DOHH2 (cell line): ENCODE data around the gene CMSS1.

Source experiments
- EZH2phosphoT487 ChIP-seq: fragments of 200-600 bp; sonication (generic); IDR thresholded peaks from 2 replicates; pipeline ENCODE4 v1.6.1; 2017; ENCODE audit warnings: borderline replicate concordance, mild to moderate bottlenecking, antibody characterized with exemption, low read length, moderate library complexity, mixed read lengths
- TF ChIP-seq, protein P1 (sequence below): fragments of 200-600 bp; sonication (generic); IDR thresholded peaks from one replicate; pipeline ENCODE4 v1.5.1; 2014; ENCODE audit warnings: antibody characterized with exemption, mild to moderate bottlenecking, low read depth, low read length; ENCODE audit not compliant: poor library complexity, severe bottlenecking

DNA sequence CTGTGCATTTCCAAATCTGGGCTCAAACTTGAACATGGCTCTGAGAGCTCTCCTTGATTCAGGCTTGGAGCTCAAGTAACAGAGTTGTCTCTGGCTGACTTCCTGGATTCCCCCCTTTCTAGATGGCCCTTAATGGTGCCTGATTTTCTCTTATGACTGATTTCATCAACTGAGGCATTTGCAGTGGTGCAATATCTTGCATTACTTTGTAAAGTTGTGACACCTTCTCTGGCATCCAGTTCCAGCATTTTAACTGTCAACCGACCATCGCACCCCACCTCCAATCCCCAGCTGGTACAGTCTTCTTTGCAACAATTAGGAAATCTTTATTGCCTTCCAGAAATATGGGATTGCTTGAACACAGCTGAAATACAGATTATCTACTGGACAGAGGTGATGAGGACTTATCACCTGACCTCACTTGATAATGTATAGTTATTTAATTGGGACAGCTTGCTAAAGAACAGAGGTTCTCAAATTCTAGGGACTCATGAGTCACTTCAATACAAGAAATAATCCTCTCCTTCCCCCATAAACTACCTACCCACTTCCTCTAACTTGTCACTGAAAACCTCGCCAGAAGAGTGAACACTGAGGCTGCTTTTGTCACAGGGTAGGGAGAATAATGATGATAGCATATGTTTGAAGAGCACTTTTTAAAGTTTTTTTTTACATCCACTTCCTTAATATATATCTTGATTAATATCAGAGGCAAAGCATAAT is 254.8 kb downstream of the CMSS1 start:
- TF ChIP-seq, protein P1, sequence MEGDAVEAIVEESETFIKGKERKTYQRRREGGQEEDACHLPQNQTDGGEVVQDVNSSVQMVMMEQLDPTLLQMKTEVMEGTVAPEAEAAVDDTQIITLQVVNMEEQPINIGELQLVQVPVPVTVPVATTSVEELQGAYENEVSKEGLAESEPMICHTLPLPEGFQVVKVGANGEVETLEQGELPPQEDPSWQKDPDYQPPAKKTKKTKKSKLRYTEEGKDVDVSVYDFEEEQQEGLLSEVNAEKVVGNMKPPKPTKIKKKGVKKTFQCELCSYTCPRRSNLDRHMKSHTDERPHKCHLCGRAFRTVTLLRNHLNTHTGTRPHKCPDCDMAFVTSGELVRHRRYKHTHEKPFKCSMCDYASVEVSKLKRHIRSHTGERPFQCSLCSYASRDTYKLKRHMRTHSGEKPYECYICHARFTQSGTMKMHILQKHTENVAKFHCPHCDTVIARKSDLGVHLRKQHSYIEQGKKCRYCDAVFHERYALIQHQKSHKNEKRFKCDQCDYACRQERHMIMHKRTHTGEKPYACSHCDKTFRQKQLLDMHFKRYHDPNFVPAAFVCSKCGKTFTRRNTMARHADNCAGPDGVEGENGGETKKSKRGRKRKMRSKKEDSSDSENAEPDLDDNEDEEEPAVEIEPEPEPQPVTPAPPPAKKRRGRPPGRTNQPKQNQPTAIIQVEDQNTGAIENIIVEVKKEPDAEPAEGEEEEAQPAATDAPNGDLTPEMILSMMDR = no peak
- no peak for TF ChIP-seq EZH2phosphoT487
